Fibroblast of skin of left quadriceps (primary cell): ENCODE measurements around the gene C2CD5.
"Not testable (repeated sequence)": the region's sequence is repeated elsewhere in the genome, so short reads cannot be mapped to it uniquely, and the experiment has no call there.

Source experiments
- DNase-seq, 2 experiments: peaks; one replicate each; pipeline ENCODE4 v3.0.0-alpha.2; 2013; ENCODE audit warnings: low read depth in 2 of 2

Gene C2CD5, protein sequence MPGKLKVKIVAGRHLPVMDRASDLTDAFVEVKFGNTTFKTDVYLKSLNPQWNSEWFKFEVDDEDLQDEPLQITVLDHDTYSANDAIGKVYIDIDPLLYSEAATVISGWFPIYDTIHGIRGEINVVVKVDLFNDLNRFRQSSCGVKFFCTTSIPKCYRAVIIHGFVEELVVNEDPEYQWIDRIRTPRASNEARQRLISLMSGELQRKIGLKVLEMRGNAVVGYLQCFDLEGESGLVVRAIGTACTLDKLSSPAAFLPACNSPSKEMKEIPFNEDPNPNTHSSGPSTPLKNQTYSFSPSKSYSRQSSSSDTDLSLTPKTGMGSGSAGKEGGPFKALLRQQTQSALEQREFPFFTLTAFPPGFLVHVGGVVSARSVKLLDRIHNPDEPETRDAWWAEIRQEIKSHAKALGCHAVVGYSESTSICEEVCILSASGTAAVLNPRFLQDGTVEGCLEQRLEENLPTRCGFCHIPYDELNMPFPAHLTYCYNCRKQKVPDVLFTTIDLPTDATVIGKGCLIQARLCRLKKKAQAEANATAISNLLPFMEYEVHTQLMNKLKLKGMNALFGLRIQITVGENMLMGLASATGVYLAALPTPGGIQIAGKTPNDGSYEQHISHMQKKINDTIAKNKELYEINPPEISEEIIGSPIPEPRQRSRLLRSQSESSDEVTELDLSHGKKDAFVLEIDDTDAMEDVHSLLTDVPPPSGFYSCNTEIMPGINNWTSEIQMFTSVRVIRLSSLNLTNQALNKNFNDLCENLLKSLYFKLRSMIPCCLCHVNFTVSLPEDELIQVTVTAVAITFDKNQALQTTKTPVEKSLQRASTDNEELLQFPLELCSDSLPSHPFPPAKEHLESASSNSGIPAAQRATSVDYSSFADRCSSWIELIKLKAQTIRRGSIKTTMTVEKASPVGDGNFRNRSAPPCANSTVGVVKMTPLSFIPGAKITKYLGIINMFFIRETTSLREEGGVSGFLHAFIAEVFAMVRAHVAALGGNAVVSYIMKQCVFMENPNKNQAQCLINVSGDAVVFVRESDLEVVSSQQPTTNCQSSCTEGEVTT

DNA sequence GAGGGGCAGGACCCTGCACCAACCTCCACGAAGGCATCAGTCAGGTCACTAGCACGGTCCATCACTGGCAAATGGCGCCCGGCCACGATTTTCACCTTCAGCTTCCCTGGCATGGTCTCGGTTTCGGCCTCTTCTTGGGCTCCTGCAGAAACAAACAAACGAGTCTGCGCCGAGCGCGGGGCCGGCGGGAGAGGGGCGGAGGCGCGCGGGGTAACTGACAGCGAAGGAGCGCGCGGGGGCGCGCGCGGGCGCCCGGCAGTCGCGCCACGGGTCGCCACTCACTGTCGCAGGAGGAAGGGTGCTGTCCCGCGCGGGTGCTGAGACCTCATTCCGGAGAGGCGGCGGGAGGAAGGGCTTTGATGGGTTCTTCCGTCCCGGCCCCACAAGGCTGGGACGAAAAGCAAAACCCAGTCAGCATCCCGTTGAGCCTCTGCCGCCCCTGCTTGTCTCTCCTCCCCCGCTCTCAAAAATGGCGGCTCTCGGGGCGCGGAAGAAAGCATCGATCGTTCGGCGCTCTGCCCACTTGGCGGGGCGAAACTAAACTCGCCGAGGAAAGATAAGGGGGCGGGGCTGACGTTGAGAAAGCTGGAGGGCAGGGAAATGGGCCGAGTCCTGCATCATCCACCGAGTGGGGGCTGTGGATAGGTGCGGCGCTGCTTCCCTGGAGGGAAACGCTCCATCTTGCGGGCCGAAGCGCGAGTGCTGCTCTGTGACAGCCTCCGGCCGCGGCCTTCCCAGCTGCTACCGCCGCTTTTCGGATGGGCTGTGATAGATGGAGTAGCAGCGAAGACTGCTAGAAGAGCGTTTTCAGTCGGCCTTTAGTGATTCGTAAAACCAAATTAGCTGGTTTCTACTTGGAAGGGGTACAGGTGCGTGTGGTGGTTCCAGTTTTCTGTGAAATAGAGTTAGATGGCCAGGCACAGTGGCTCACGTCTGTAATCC lies at the start of gene C2CD5:
Gene C2CD5, minus strand, starts transcription at position 505 of the 942 bp plus-strand sequence. Its CDS starts 392 bp downstream, at position 113.
- peak; percentile 96 to 97 for DNase-seq

DNA sequence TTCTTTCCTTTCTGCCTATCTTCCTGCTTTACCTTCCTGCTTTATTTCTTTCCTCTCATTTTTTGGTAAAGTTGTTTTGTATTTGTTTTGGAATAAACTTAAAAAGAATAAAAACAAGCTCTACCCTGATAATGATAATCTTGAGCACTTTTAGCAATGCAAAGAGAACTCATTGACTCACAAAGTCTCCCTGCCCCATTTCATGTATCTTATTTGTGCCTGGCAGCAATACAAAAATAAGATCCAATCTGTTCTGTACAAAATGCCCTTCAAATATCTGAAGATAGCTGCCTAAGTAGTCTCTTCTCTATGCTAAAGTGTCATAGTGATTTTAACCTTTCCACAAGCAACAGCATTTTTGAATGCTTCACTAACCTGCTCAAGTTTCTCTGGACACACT lies 49.5 kb upstream of the C2CD5 start:
- DNase-seq: no peak

DNA sequence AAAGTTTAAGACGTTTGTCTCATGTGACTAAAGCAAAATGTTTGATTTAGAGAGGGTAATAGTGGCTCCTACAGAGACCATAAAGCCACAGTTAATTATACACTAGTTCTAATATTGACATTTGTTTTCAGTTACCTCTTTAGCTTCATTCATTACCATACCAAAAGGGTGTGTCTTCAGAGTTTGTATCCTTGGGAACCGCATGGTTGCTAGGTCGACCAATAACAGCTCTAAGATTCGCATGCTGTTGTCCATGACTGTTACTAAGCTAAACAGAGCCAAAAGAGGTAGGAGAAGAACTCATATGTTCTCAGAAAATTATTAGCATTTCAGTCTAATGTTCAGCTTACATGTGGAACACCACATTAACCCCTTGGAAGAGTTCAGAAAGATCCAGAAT lies 44.5 kb upstream of the C2CD5 start:
- no peak for DNase-seq

DNA sequence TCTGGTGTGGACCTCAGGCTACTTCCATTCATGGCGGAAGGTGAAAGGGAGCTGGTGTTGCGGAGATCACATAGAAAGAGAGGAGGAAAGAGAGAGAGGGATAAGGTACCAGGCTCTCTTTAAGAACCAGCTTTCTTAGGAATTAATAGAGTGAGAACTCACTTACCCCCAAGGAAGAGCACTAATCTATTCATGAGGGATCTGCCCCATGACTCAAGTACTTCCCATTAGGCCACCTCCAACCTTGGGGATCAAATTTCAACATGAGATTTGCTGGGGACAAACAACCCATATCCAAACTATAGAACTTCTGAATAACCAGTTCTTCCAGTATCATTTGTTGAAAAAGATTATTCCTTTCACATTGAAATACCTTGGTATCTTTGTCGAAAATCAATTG lies 34.0 kb upstream of the C2CD5 start:
- DNase-seq: no peak

DNA sequence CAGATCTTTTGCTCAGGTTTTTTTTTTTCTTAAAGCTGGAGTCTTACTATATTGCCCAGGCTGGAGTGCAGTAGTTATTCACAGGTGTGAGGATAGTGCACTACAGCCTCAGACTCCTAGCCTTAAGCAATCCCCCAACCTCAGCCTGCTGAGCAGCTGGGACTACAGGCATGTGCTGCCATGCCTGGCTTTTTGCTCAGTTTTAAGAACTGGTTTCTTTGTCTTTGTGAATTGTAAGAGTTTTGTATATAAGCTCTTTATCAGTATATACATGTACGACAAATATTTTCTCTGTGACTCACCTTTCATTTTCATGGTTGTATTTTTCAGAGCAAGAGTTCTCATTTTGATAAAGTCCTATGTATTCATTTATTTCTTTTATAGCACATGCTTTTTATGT lies 33.3 kb upstream of the C2CD5 start:
- DNase-seq: no peak

DNA sequence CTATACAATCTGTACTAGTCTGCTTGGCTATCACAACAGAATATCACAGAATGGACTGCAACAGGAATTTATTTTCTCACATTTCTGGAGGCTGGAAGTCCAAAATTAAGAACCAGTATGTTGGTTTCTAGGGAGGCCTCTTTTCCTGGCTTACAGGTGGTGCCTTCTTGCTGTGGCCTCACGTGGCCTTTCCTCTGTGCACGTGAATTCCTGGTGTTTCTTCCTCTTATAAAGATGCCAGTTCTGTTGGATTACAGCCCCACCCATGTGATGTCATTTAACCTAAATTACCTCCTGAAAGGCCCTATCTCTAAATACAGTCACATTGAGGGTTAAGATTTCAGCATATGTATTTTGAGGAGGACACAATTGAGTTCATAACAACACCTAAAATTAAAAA lies 32.1 kb upstream of the C2CD5 start:
- DNase-seq: no peak

DNA sequence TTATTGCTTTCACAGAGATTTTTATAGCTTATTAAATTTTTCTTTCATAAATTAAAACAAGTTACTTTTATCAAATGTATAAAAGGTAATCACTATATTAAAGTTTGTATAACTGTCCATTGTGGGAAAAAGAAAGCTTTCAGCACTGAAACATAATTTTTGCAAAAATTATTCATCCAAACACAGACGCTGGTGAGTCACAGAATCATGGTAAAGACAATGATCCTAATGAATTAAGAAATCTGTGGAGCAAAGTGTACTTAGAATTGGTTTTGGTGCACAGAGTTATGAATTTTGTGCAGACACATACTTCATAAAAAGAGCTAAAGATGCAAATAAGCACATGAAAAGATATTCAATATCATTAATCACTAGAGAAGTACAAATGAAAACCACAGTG lies 31.7 kb upstream of the C2CD5 start:
- DNase-seq: no peak

DNA sequence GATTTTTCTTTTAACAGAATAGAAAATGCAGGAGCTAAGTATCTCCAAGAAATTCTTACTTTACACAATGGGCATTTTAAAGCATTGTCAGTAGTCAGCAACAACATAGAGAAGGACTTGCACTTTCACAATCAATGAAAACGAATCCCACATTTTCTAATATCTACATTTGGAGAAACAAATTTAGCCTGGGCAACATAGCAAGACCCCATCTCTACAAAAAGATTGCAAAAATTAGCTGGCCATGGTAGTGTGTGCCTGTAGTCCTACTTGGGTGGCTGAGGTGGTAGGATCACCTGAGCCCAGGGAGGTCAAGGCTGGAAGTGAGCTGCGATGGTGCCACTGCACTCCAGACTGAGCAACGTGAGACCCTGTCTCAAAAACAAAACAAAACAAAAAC lies 30.6 kb upstream of the C2CD5 start:
- no peak for DNase-seq

DNA sequence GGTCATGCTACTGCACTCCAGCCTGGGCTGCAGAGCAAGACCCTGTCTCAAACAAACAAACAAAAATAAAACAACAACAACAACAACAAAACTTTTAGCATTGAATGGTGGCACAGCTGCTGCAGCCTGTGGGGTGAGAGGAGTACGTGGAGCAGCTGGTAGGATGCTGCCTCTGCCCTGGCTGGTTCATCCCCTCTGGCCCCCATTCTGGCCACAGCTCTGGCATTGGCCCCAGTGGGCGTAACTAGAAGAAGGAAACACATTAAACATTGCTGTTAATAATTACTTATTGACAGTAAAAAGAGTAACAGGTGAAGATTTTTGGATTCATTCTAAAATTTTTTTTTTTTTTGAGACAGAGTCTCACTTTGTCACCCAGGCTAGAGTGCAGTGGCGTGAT lies 28.8 kb upstream of the C2CD5 start:
- no peak for DNase-seq

DNA sequence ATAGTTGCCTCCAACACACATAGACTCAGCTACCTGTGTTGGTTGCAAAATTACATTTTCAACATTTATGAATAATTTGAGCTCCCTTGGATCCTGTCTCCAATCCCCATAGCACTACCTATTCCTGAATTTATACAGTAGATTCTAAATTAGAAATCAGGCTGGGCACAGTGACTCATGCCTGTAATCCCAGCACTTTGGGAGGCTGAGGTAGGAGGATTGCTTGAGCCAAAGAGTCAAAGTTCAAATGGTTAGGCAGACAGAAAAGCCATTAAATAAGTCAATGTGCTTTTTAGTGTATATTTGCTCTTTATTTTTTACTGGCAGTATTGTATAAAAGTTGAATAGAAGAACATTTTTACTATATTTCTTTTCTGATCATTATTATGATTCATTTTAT lies 24.9 kb upstream of the C2CD5 start:
- DNase-seq: no peak

DNA sequence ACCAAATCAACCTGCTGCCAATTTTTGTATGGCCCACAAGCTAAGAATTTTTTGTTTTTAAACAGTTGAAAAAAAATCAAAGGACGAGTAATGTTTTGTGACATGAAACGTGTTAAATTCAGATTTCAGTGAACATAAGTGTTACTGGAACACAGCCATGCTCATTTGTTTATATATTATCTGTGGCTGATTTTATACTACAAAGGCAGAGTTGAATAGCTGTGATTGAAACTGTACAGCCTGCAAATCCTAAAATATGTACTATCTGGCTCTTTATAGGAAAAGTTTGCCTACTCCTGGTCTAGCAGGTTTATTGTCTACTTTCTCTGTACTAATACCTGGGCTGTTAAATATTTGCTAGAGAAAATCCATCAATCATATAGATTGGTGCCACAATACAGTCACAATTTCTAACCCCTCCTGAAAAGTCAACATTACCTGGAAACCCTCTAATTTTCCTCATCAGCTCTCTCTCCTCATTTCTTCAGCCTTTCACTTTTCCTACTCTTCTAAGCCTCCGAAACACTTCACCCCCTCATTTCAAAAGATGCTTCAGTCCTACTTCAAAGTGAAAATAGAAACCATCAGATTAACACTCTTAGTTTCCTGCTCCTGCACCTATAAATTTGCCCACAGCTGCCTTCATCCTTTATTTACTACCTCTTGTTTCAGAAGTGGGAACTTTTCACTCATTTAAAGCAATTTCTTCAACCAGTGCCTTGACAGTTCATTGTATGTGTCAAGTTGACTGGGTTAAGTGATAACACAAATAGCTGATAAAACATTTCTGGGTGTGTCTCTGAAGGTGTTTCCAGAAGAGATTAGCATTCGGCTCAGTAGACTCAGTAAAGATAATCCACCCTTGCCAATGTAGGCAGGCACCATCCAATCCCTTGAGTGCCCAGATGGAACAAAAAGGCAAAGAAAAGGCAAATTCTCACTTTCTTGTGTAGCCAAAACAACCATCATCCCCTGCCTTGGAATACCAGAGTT lies 18.0 kb upstream of the C2CD5 start:
- DNase-seq: no peak

DNA sequence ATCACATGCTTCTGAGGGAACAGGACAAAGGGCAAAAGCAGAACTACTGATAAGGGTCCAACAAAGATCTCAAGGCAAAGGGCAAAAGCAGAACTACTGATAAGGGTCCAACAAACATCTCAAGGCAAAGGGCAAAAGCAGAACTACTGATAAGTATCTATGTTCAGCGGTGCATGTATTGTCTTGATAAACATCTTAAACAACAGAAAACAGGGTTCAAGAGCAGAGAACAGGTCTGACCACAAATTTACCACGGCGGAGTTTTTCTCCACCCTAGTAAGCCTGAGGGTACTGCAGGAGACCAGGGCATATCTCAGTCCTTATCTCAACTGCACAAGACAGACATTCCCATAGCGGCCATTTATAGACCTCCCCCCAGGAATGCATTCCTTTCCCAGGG lies 10.4 kb upstream of the C2CD5 start:
- not testable (repeated sequence) for DNase-seq

DNA sequence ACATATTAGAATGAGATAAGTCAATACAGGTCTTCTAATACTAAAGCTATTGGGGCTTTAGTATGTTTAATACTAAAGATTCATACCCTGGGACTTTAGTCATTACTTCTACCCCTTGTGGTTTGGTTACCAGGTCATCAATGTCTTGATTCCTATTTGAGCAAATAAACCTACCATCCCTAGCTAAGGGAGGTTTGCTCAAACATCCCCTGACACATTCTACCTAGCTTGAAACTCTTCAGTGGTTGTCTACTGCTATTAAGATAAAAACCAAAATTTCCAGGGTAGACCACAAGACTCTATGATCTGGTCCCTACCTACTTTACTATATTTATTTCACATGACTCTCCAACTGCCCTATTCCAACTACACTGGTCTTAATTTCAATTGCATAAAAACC lies 7.3 kb upstream of the C2CD5 start:
- DNase-seq: no peak

DNA sequence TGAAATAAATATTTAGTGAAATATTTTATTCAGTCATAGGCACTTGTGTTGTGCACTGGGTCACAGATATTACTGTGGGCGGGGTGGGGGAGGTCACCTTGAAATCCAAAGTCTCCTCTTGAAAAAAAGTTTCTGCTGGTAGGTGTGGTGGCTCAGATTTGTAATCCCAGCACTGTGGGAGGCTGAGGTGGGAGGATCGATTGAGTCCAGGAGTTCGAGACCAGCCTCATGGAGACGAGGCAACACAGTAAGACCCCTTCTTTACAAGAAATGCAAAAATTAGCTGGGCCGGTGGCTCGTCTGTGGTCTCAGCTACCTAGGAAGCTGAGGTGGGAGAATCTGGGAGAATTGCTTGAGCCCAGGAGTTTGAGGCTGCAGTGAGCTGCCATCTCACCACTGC lies 913 bp upstream of the C2CD5 start:
- no peak for DNase-seq

DNA sequence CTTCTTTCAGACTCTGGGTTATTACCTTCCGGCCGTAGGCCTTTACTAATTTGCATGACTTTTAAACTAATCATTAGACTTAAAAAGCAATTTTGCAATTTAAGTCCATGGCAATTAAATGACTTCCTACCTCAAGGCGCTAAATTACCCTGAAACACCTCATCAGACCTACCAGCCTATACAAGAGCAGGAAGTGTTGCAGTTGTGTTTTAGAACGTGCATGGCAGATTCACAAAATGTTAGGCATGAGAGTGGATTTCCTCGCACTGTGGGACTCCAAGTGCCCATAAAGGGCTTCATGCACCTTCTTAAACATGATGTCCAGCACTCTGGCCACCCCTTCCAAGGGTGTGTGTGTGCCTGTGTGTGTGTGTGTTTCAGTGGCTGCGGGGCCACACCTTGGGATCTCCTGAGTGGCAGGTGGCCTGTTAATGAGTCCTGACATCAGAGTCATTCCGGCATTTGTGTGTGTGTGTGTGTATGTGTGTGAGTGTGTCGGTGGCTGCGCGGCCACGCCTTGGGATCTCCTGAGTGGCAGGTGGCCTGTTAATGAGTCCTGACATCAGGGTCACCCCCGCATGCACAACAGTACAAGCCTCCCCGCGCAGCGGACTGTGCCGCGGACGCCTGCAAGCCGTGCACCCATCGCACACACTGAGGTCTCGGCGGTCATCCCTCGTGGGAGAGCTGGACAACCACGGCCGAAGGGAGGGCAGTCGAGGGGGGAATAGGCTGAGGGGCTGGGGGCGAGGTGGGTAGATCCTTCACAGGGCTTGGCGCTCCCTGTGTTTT lies 900 bp downstream of the C2CD5 start:
- no peak for DNase-seq

DNA sequence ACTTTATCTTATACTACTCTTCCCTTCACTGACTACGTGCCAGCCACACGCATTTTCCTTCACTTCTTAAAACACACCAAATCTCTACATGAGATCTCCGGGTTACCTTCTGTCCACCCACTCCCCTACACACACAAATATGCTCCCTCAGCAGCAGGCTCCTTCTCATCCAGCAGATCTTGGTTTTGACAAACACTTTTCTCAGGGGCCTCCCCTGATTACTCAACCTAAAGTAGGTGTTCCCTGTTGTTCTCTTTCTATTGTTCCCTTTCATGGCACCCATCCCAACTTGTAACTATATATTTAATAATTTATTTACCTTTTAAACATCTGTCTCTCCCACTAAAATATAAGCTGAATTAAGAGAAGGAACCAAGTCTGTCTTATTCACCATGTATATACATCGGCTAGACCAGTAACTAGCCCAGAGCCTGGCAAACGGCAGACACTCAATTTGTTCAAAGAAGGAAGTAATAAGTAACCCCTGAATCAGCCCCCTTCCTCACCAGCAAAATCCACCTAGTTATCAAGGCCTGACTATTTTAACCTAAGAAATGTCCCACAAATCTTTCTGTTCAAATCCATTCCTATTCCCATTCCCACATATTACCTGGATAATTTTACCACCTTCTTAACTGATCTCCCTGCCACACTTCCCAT lies 2.7 kb downstream of the C2CD5 start:
- DNase-seq: no peak

DNA sequence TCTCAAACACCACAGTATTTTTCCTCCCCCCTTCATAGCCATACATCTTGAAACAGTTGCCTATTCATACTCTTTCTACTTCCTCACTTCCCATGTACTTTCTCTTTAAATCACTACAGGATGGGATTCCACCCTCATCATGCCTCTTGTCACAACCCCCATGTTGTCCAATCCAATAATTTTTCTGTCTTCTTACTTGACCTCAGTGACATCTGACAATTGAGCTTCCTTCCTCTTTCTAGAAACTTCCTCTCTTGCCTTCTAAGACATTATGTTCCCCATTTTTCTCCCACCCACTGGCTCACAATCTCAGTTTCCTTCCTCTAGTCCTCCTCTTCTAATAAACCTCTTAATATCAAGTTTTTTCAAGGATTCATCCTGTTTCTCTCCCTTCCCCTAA lies 5.3 kb downstream of the C2CD5 start:
- DNase-seq: no peak

DNA sequence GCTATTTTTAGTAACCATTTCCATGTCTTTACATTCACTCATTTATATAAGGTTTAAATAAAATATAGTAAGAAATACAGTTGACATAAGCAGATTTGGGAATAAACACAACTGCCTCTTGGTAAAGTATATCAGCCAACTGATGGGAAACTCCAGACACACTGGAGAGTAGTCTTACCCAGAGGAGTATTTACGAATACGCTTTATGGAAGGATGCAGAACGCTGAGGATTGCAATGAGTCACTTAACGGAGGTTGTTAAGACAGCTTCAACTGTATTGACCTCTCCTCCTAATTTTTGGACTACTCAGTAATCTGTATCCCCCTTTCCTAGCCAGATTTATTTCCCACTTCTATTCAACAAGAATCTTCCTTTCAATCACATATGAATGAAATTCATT lies 6.0 kb downstream of the C2CD5 start:
- DNase-seq: no peak

DNA sequence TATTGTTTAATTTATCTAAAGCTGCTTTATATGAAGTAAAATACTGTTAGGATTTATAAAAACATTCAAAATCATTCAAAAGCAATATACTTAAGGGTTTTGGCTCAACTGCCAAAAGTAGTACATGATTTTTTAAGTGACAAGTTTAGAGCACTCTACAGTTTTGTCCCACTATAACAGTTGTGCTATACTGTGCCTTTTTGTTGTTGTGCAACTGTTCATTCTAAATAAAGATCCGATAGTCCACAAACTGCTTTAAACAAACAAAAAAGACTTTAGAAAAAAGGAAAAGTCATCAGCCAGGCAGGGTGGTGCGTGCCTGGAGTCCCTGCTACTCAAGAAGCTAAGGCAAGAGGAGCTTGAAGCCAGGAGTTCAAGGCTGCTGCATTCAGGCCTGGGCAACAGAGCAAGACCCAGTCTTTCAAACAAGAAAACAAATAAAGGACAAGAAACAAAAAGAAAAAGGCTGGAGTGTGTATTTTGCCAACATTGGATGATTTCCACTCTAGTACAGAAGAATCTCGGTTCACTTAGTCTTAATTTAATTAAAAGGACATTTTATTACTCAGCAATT lies 7.3 kb downstream of the C2CD5 start:
- DNase-seq: no peak
